GM12874 (cell line): ENCODE data around the gene DOCK10.

ENCODE experiments used
- TF ChIP-seq, protein P1 (sequence below): IDR thresholded peaks from 2 replicates; pipeline ENCODE4 v1.5.1; 2011; ENCODE audit warnings: low read depth, mild to moderate bottlenecking, control low read depth, low read length, moderate library complexity; ENCODE audit not compliant: insufficient read depth

The DOCK10 gene

GRCh38 chr2:225041207-225041850 is 939 bp downstream of the DOCK10 start:
- TF ChIP-seq, protein P1, sequence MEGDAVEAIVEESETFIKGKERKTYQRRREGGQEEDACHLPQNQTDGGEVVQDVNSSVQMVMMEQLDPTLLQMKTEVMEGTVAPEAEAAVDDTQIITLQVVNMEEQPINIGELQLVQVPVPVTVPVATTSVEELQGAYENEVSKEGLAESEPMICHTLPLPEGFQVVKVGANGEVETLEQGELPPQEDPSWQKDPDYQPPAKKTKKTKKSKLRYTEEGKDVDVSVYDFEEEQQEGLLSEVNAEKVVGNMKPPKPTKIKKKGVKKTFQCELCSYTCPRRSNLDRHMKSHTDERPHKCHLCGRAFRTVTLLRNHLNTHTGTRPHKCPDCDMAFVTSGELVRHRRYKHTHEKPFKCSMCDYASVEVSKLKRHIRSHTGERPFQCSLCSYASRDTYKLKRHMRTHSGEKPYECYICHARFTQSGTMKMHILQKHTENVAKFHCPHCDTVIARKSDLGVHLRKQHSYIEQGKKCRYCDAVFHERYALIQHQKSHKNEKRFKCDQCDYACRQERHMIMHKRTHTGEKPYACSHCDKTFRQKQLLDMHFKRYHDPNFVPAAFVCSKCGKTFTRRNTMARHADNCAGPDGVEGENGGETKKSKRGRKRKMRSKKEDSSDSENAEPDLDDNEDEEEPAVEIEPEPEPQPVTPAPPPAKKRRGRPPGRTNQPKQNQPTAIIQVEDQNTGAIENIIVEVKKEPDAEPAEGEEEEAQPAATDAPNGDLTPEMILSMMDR: no peak

GRCh38 chr2:225040856-225041206 is 1.4 kb downstream of the DOCK10 start:
- TF ChIP-seq, protein P1: no peak

- TF ChIP-seq, protein P1: no peak
Measured at GRCh38 chr2:225040142-225040541, 2.1 kb downstream of the DOCK10 start.

DNA sequence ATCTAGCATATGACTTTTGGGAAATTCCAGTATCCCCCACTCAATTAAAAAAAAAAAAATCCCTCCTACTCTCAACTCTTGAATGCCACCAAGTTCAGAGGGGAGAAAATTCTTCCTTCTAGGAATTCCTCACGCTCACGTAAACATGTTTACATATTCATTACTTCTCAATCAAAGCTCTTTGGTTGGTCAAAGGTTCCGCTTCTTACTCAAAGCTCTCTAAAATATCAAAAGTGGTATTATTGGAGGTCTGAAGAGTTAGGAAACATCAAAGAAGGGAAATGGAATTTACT is 4.1 kb downstream of the DOCK10 start:
- TF ChIP-seq, protein P1: no peak

- TF ChIP-seq, protein P1: no peak
Measured at GRCh38 chr2:225037415-225038230, 4.6 kb downstream of the DOCK10 start.

DNA sequence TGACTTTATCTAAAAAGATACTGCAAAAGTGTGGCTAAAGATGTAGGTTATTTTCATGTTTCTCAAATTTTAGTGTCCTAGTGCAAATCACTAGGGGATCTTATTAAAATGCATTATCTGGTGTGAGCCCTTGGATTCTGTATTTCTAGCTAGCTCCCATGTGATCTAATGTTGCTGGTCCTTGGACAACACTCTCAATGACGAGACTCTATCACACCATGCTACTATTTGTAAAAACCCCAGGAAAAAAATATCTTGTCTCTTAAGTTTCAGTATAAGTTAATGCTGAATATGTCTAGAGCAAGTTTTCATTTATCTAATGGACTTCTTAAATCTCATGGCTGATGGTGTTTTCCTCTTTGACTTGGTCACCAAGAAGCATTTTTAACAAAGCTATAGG is 5.8 kb downstream of the DOCK10 start:
- TF ChIP-seq, protein P1: no peak

GRCh38 chr2:225033440-225034318 is 8.6 kb downstream of the DOCK10 start:
- TF ChIP-seq, protein P1: no peak
